Activated T-cell treated with anti-CD3 and anti-CD28 coated beads for 1 hour (primary cell): ENCODE measurements around the gene KLF16.

ENCODE experiments used
- DNase-seq: peaks from one replicate; pipeline ENCODE4 v3.0.0-alpha.2; 2020; ENCODE audit warnings: low read depth

The KLF16 gene

GRCh38 chr19:1854542-1855039 lies 8.8 kb downstream of the KLF16 start:
- no peak for DNase-seq

GRCh38 chr19:1854039-1854541 lies 9.3 kb downstream of the KLF16 start:
- DNase-seq = no peak

- DNase-seq = peak; percentile 72
Measured at GRCh38 chr19:1853295-1854038, 9.9 kb downstream of the KLF16 start.

GRCh38 chr19:1852581-1853128 lies 10.7 kb downstream of the KLF16 start:
- no peak for DNase-seq

GRCh38 chr19:1851654-1852580 lies 11.5 kb downstream of the KLF16 start:
- DNase-seq = peak; percentile 64

- no peak for DNase-seq
Measured at GRCh38 chr19:1850809-1851653, 12.3 kb downstream of the KLF16 start.

- no peak for DNase-seq
Measured at GRCh38 chr19:1849886-1850398, 13.4 kb downstream of the KLF16 start.

GRCh38 chr19:1849132-1849474 lies 14.3 kb downstream of the KLF16 start:
- no peak for DNase-seq

GRCh38 chr19:1848399-1849131 lies 14.8 kb downstream of the KLF16 start, which contains the start of gene REXO1:
REXO1 (minus strand) TSS chr19:1848483; CDS start chr19:1848358, 125 bp downstream.
- DNase-seq = peak; percentile 99

- no peak for DNase-seq
Measured at GRCh38 chr19:1847684-1848398, 15.5 kb downstream of the KLF16 start.

GRCh38 chr19:1847348-1847683 lies 16.1 kb downstream of the KLF16 start:
- DNase-seq = no peak

GRCh38 chr19:1846517-1847204 lies 16.7 kb downstream of the KLF16 start:
- DNase-seq = no peak

GRCh38 chr19:1845642-1846041 lies 17.7 kb downstream of the KLF16 start:
- no peak for DNase-seq

- no peak for DNase-seq
Measured at GRCh38 chr19:1845125-1845515, 18.3 kb downstream of the KLF16 start.

- no peak for DNase-seq
Measured at GRCh38 chr19:1844513-1845124, 18.8 kb downstream of the KLF16 start.

GRCh38 chr19:1843646-1844394 lies 19.6 kb downstream of the KLF16 start:
- DNase-seq = no peak

- DNase-seq = no peak
Measured at GRCh38 chr19:1843116-1843515, 20.3 kb downstream of the KLF16 start.

- no peak for DNase-seq
Measured at GRCh38 chr19:1841209-1841924, 22.0 kb downstream of the KLF16 start.
